Activated naive CD4-positive, alpha-beta T cell treated with anti-CD3 and anti-CD28 coated beads for 36 hours (primary cell): ENCODE results near the gene UCHL3. TPM values are rescaled to one million over a fixed set of nuclear protein-coding genes. Genes with fewer than 3 reads are reported as not detected.

Experiments used
- CTCF ChIA-PET: fragments of 350-600 bp; sonication (Branson Sonifier 250); formaldehyde crosslinking; loops from one replicate; lab custom pipeline; 2021; ENCODE audit warnings: antibody characterized with exemption; lab: Charles Lee
- DNase-seq: peaks from one replicate; pipeline ENCODE4 v3.0.0-alpha.2; 2020
- H3K27ac Mint-ChIP-seq: one replicate; pipeline ENCODE4 v1.8.0; 2021; ENCODE audit warnings: mild to moderate bottlenecking, mixed read lengths
- H3K27me3 Mint-ChIP-seq: one replicate; pipeline ENCODE4 v1.8.0; 2021; ENCODE audit warnings: low read depth, mixed read lengths
- H3K36me3 Mint-ChIP-seq: one replicate; pipeline ENCODE4 v1.8.0; 2021; ENCODE audit warnings: low read depth, mixed read lengths
- H3K4me1 Mint-ChIP-seq: one replicate; pipeline ENCODE4 v1.8.0; 2021; ENCODE audit warnings: low read depth, mixed read lengths
- H3K4me3 Mint-ChIP-seq: one replicate; pipeline ENCODE4 v1.8.0; 2021; ENCODE audit warnings: mild to moderate bottlenecking, moderate library complexity, mixed read lengths
- H3K9me3 Mint-ChIP-seq: one replicate; pipeline ENCODE4 v1.8.0; 2021; ENCODE audit warnings: mixed read lengths
- intact Hi-C: fragments of 100-400 bp; cut with micrococcal nuclease; formaldehyde crosslinking; loops from one replicate; pipeline ENCODE4 v1.15.1; 2023
- total RNA-seq, 2 experiments: library from RNA; stranded (reverse); gene quantifications; one replicate each; pipeline ENCODE4 v1.2.3, GENCODE V29; 2021

Gene UCHL3
- total RNA-seq, 2 experiments from 2014 or later, result 37.3 to 37.6 TPM

DNA sequence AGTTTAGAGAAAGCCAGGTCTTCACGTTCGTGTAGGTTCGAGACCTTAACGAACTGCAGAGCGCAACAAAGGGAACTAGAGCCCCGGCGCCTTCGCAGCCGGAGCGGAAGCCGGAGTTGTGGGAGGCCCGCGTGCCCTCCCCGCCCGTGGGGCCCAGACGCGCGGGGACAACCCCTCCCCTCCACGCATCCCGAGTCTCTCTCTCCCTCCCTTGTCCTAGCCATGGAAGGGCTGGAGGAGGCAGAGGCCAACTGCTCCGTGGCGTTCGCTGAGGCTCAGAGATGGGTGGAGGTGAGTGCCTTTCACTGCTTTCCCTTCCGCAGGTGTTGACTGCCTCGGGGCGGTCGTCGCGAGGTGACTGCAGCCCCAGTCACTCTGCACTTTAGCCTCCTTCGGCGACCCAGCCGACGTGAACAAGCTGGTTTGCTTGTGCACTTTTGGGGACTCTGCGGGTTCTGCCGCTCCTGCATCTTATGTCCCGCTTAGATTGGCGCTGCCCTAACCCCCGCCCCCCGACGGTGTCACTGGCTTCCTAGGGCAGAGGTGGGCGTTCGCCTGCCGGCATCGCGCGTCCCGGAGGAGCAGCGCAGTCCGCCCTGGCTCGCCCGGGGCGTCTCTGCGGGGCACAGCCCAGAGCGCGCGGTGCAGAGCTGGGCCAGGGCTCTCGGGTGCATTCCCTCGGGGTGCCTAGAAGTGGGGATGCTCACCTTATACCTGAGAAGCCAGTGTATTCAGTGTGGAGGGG, 87.0 kb downstream of the UCHL3 start:
- Mint-ChIP-seq H3K27me3 (peaks cover 12% of the 10 kb centered on the region), H3K27ac (no peak overlapping the region), H3K36me3 (no peaks in the 10 kb centered on the region), H3K9me3 (no peaks in the 10 kb centered on the region), H3K4me1 (peaks cover 6% of the 10 kb centered on the region), H3K4me3 (peak overlapping the region; percentile 75)
- intact Hi-C loops, result loop anchor here (1.0 to 5.0 kb wide), 6 partner anchors 87 to 309 kb away; partner anchors contain the start of genes TBC1D4 and UCHL3
- DNase-seq, result peak; percentile 58
- CTCF ChIA-PET, result interaction anchor here (1.2 kb wide), 1 partner anchor 10 kb away, joined by 3 read pairs; no protein-coding TSS in a partner anchor

DNA sequence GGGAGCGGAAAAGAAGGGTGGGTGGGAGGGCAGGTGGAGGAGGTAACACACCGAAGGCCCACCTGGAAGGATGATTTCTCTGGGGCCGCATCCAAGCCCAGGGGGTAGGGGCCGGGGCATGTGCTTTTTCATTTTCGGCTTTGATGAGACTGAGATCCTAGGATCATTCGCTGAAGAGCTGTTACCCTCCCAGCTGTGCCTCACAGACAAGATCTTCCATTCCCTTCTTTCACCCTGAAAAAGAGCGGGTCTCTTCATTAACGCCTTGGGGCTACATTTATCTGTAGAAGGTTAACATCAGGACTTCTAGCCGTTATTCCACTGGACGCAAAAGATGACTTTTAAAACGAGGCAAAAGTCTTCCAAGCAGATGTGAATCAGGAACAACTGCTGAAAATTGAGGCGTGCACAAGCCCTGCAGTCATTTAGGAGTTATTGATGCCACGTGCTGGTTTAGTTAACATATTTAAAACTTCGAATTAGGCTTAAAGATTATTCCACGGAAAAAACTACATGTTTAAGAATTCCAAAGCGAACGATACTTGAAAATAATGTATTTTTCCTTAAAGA, 87.7 kb downstream of the UCHL3 start:
- Mint-ChIP-seq H3K4me1 (peaks cover 6% of the 10 kb centered on the region), H3K27me3 (peaks cover 12% of the 10 kb centered on the region), H3K4me3 (peak overlapping the region; percentile 75), H3K27ac (no peak overlapping the region), H3K36me3 (no peaks in the 10 kb centered on the region), H3K9me3 (no peaks in the 10 kb centered on the region)
- DNase-seq, result no peak
- CTCF ChIA-PET, result no interaction called here
- intact Hi-C loops, result loop anchor here (2.0 to 5.0 kb wide), 4 partner anchors 125 to 310 kb away; no protein-coding TSS in a partner anchor

DNA sequence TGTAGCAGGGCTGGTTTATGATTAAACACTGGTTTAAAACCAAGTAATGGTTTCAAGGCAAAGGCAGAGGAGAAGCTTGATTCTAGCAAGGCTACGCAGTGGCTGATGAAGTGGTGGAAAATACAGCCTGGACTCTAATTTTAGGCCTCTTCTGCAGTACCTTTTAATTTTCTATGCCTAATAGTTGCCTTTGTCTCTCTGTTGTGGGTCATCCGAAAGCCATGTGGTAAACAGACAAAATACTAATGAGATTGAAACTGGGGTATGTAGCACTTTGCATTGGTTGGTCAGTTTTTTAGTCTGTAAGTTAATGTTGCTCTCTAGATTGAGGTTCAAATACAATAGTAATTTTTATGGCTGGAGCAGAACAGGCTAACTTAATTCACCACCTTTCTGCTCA, 89.9 kb downstream of the UCHL3 start:
- Mint-ChIP-seq H3K36me3 (no peaks in the 10 kb centered on the region), H3K9me3 (no peaks in the 10 kb centered on the region), H3K4me3 (no peak overlapping the region), H3K27me3 (peaks cover 12% of the 10 kb centered on the region), H3K4me1 (peaks cover 3% of the 10 kb centered on the region), H3K27ac (no peak overlapping the region)
- no peak for DNase-seq
- CTCF ChIA-PET, result no interaction called here
- intact Hi-C loops, result loop anchor here (5.0 kb wide), 3 partner anchors 123 to 312 kb away; no protein-coding TSS in a partner anchor

DNA sequence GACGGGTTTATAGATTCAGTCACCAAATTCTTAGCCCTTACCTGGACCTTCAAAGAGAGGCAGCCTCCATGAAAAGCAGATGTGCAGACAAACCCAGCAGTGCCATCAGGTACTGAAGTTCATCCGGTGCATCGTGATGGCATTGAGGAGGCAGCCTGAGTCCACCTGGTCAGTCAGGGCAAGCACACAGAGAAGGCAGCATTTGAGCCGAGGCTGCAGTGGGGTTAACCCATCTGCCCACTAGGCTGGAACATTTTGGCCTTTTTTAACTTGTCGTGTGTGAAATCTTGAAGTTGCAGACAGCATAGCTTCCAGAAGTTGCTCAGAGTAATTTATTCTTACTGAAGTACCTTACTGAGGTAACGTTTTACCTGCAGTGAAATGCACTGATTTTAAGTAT, 91.4 kb downstream of the UCHL3 start:
- H3K36me3 Mint-ChIP-seq, result no peaks in the 10 kb centered on the region
- intact Hi-C loops, result no loop called here
- H3K4me1 Mint-ChIP-seq, result peaks cover 3% of the 10 kb centered on the region
- CTCF ChIA-PET, result interaction anchor here (0.5 kb wide), 1 partner anchor 48 kb away, joined by 3 read pairs; no protein-coding TSS in a partner anchor
- H3K4me3 Mint-ChIP-seq, result no peak overlapping the region
- no peak for DNase-seq
- no peak overlapping the region for H3K27ac Mint-ChIP-seq
- H3K27me3 Mint-ChIP-seq, result peaks cover 12% of the 10 kb centered on the region
- no peaks in the 10 kb centered on the region for H3K9me3 Mint-ChIP-seq

DNA sequence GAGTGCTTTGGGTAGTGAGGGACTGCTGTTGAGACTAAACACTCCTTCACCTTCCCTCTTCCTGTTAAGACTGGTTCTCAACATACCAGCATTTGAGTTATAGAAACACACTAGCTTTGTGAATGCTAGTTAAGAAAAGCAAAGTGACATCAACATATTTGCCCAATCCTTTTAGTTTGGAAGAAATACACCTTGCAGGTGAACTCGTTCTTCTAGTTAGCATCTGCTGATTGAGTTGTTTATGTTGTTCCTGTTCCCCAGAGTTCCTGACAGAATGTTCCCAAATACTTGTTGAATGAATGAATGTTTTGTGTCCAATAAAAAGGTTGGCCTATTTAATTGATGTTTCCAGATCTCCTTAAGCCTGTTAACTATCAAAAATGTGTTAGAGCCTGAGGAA, 93.6 kb downstream of the UCHL3 start:
- CTCF ChIA-PET, result no interaction called here
- Mint-ChIP-seq H3K9me3 (no peaks in the 10 kb centered on the region), H3K36me3 (no peaks in the 10 kb centered on the region), H3K27me3 (peaks cover 1% of the 10 kb centered on the region), H3K27ac (no peak overlapping the region), H3K4me3 (no peak overlapping the region), H3K4me1 (peaks cover 7% of the 10 kb centered on the region)
- intact Hi-C loops, result no loop called here
- no peak for DNase-seq

DNA sequence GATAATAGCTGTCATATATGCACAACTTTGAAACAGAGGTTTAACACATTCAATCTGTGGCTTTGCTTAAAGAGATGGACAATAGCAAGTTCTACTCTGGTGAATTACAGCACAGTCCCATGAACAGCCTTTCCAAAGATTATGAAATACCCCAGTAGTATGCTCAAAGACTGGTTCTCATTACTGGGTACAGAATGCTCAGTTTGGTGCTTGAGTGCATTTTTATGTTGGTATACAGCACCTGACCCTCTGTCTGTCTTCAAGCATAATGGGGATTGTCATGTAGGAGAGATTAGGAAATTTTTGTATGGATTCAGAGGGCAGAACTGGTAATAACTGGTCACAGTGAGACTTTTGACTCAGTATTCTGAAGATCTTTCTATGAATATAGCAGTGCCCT, 94.1 kb downstream of the UCHL3 start:
- H3K27me3 Mint-ChIP-seq, result no peaks in the 10 kb centered on the region
- H3K4me1 Mint-ChIP-seq, result peaks cover 7% of the 10 kb centered on the region
- no peaks in the 10 kb centered on the region for H3K9me3 Mint-ChIP-seq
- DNase-seq, result no peak
- intact Hi-C loops, result no loop called here
- no peak overlapping the region for H3K4me3 Mint-ChIP-seq
- CTCF ChIA-PET, result no interaction called here
- no peak overlapping the region for H3K27ac Mint-ChIP-seq
- H3K36me3 Mint-ChIP-seq, result no peaks in the 10 kb centered on the region

DNA sequence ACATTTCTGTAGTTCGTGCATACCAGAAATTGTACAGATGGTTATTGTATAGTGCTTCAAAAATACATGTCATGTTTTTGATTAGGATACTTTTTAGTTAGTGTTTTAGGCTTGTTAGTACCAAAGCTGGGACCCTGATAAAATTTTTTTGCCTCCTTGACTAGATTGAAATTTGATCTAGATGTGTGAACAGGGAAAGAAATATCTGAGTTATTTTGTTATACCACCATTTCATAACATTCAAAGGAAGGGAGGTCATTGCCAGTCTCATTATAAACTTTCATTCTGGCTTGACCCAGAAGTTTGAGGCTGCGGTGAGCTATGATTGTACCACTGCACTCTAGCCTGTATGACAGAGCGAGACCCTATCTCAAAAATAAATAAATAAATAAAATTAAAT, 95.5 kb downstream of the UCHL3 start:
- Mint-ChIP-seq H3K4me3 (no peak overlapping the region), H3K4me1 (peaks cover 7% of the 10 kb centered on the region), H3K36me3 (peaks cover 1% of the 10 kb centered on the region), H3K27me3 (no peaks in the 10 kb centered on the region), H3K9me3 (no peaks in the 10 kb centered on the region), H3K27ac (no peak overlapping the region)
- intact Hi-C loops, result no loop called here
- DNase-seq, result no peak
- CTCF ChIA-PET, result no interaction called here

DNA sequence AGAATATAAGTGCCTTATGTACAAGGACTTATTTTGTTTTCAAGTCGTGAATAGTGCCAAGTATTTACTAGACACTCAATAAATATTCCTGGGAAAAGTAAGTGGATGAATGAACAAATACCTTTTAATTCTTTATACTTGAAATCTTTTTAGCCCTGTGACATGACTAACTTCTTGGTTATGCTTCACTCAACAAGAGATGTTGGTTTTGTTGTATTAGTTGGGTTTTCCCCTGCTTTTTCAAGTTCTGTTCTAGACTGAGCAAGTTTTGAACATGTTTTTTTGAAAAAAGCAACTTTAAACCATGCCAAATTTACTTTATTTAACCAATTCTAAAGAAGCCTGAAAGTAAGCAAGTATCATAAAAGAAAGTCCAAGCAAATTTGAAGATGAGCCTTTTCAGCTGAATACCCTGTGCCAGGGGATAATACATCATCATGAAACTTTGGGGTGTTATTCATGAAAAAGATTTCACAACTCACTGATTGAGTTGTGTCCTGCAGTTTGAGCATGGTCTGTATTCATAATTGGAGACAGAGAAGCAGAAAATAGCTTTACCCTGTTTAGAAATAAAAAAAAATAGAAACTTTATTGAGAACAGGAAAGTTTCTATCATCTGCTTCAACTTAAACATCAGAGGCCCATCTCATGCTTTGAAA, 97.7 kb downstream of the UCHL3 start:
- DNase-seq, result no peak
- Mint-ChIP-seq H3K27me3 (no peaks in the 10 kb centered on the region), H3K9me3 (no peaks in the 10 kb centered on the region), H3K36me3 (peaks cover 1% of the 10 kb centered on the region), H3K27ac (no peak overlapping the region), H3K4me3 (no peak overlapping the region), H3K4me1 (peaks cover 7% of the 10 kb centered on the region)
- CTCF ChIA-PET, result interaction anchor here (0.6 to 0.8 kb wide), 2 partner anchors 56 to 99 kb away, joined by 3 to 4 read pairs; no protein-coding TSS in a partner anchor
- intact Hi-C loops, result no loop called here

DNA sequence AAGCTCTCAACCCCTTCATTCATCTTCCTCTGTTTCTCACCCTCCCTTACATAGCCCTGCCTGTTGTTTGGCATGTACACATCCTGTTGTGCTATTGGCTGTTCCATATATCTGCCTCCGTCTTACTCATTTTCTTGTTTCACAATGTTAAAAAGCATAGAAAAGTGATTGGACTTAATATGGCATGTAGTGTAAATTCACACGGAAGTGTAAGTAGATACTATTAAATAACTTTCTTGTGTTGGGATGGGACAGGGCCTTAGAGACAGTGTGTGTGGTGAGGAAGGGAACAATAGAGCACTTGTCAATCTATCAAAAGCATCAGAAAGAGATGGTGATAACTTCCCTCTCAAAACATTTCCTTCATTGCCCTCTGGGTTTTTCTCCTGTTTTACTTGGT, 98.9 kb downstream of the UCHL3 start:
- Mint-ChIP-seq H3K36me3 (peaks cover 1% of the 10 kb centered on the region), H3K27me3 (no peaks in the 10 kb centered on the region), H3K27ac (no peak overlapping the region), H3K4me1 (peaks cover 7% of the 10 kb centered on the region), H3K9me3 (no peaks in the 10 kb centered on the region), H3K4me3 (no peak overlapping the region)
- CTCF ChIA-PET, result no interaction called here
- intact Hi-C loops, result no loop called here
- DNase-seq, result no peak

DNA sequence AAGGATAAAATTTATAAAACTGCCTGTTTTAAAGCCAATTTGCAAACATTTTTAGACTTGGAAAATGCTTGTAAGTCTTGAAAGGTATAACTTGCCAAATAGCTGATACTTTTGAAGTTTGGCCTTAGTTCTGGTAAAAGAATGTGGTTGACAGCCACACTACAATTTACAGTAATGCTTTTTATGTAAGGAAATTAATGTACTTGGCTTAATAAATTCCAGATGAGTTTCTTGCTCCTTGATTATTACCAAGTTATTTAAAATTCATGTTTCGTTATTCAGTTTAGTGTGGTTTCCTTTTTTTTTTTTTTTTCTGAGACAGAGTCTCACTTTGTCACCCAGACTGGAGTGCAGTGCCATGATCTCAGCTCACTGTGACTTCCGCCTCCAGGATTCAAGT, 101.4 kb downstream of the UCHL3 start:
- no peak overlapping the region for H3K4me3 Mint-ChIP-seq
- CTCF ChIA-PET, result no interaction called here
- intact Hi-C loops, result no loop called here
- no peaks in the 10 kb centered on the region for H3K27me3 Mint-ChIP-seq
- H3K27ac Mint-ChIP-seq, result no peak overlapping the region
- no peak for DNase-seq
- peaks cover 7% of the 10 kb centered on the region for H3K4me1 Mint-ChIP-seq
- H3K9me3 Mint-ChIP-seq, result no peaks in the 10 kb centered on the region
- peaks cover 1% of the 10 kb centered on the region for H3K36me3 Mint-ChIP-seq

DNA sequence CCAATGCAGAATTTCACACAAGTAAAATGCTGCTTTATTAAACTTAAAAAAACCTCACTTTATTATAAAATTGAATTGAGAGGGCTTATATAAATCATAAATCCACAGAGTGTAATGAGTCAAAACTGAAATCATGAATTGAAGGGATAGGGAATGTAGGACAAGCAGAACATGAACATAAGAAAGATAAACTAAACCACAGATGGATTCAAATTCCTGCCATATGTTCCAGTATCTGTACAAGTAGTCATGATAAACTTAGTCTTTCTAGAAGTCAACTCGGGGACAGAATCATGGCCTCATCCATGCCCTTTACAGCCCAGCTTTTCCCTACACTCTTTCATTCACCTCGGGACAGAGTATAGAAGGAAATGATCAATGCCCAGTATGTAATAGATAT, 103.1 kb downstream of the UCHL3 start:
- Mint-ChIP-seq H3K27me3 (no peaks in the 10 kb centered on the region), H3K9me3 (no peaks in the 10 kb centered on the region), H3K4me1 (no peaks in the 10 kb centered on the region), H3K27ac (no peak overlapping the region), H3K4me3 (no peak overlapping the region), H3K36me3 (peaks cover 1% of the 10 kb centered on the region)
- DNase-seq, result no peak
- intact Hi-C loops, result no loop called here
- CTCF ChIA-PET, result no interaction called here
